ENCODE measurements around the gene ASB3.
"Not testable (repeated sequence)": the region's sequence is repeated elsewhere in the genome, so short reads cannot be mapped to it uniquely, and the experiment has no call there.

ASB3 gene

DNA sequence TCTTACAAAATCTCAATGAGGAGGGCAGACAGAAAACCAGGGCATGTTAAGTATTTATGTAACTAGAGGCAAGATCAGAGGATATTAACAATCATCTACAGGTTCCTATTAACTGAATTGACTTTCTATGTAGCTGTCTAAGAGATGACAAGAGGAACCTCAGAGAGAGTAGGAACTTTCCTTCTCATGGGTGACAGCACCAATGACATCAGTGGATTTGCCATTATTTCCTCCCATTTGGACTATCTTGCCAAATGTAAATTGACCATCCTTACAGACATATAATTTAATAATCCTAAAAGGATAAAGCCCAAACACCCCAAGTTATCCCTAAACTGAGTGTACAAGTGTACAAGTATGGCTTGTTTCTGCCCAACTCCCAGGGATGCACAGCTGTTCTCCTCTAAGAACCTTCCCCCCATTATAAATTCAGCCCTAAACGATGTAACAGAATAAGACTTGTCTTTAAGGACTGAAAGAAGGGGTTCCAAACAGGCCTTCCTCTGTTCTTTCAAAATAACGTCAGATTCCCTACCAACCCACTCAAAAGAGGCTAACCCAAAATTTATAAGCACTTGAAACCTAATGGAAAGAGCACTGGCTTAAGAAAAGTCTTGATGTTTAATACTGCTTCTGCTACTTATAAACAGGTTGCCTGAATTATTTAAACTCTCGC lies 92.5 kb downstream of the ASB3 start:
- TF ChIP-seq, protein P1, sequence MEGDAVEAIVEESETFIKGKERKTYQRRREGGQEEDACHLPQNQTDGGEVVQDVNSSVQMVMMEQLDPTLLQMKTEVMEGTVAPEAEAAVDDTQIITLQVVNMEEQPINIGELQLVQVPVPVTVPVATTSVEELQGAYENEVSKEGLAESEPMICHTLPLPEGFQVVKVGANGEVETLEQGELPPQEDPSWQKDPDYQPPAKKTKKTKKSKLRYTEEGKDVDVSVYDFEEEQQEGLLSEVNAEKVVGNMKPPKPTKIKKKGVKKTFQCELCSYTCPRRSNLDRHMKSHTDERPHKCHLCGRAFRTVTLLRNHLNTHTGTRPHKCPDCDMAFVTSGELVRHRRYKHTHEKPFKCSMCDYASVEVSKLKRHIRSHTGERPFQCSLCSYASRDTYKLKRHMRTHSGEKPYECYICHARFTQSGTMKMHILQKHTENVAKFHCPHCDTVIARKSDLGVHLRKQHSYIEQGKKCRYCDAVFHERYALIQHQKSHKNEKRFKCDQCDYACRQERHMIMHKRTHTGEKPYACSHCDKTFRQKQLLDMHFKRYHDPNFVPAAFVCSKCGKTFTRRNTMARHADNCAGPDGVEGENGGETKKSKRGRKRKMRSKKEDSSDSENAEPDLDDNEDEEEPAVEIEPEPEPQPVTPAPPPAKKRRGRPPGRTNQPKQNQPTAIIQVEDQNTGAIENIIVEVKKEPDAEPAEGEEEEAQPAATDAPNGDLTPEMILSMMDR (IDR thresholded peaks at IDR 0.05; ENCODE audit: insufficient read depth, low read depth, low read length, missing control alignments), result no peak
- H3K4me3 ChIP-seq (ENCODE audit: low read depth, low read length), result no peak overlapping the region
- no peak for DNase-seq (ENCODE audit: low read depth)

DNA sequence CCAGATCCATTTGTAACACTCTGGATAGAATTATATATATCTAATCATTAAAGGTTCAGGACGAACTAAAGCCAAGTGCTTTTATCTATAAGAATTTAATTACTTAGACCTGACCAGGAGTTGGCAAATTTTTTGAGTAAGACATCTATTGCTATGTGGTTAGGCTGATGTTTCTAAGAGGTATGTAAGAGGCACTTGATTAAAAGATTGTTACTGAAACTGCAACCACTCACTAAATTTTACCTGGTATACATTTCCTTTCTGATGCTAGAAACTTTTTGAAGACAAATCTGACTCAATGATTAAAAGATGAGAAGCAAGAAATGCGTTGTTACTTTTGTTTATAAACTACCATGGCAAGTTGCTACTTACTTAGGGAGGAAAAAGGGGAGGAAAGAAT lies 95.9 kb downstream of the ASB3 start:
- TF ChIP-seq, protein P1 (IDR thresholded peaks at IDR 0.05; ENCODE audit: insufficient read depth, low read depth, low read length, missing control alignments), result no peak
- DNase-seq (ENCODE audit: low read depth), result no peak
- H3K4me3 ChIP-seq (ENCODE audit: low read depth, low read length), result no peak overlapping the region

DNA sequence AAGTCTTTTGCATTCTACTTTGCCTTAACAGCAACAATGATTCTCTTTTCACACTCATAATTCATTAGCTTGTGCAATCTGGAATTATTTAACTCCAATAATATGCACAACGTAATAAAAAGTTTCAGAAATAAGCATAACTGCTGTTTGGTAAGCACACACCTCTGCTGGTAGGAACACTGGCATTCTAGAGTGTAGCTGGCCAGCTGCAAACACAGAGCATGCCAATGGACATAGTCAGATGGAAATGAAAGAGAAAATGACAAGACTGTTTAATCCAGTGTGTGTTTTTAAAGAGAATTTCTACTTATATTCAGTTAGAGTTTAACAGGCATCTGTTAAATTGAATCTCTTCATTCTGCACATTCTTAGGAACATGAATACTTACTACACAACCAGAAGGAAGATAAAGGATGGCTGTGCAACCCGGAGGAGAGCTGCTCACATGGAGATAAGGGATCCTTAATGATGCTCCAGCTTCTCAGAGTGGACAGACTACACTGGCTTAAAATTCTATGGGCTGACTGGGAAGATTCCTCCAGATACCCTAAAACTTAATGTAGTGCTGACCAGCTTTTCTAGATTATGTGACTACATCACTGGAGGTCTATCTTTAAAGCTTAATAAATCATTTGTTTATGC lies 113.8 kb downstream of the ASB3 start:
- H3K4me3 ChIP-seq (ENCODE audit: low read depth, low read length), result no peak overlapping the region
- DNase-seq (ENCODE audit: low read depth), result no peak
- TF ChIP-seq, protein P1 (IDR thresholded peaks at IDR 0.05; ENCODE audit: insufficient read depth, low read depth, low read length, missing control alignments), result no peak

DNA sequence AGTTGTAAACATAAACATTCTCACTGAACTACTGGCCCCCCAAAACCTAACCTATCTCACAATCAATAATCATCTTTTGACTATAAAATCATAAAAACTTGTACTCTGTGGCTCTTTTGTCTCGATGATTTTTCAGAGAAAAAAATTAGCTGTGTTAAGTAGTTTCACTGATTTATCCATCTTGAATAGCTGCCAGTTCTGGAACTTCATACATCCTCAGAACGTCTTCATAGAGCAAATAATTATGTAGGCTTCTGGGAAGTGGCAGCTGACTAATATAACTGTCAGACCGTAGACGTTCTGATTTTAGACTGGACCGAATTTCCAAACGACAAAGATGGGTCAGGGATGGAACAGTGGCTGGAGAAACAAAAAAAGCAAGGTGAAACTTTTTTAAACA lies 116.4 kb downstream of the ASB3 start:
- no peak for DNase-seq (ENCODE audit: low read depth)
- TF ChIP-seq, protein P1 (IDR thresholded peaks at IDR 0.05; ENCODE audit: insufficient read depth, low read depth, low read length, missing control alignments), result no peak

DNA sequence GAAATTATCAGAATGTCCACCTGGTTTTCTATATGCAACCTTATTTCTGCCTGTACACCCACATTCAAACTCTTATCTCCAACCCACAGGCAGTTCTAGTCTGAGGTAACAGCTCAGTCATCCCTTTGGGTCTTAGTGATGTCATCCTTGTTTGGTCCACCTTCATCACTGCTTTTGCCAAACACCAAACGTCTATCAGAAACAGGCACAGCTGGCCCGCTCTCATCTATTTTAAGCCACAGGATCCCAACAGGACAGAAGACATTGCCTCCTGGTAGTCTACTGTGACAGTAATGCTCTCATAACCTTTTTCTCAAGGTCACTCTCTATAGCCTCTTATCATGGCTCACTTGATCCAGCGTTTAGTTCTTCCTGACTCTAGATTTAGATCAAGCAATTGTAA lies 118.1 kb downstream of the ASB3 start:
- DNase-seq (ENCODE audit: low read depth), result no peak
- H3K4me3 ChIP-seq (ENCODE audit: low read depth, low read length), result no peak overlapping the region
- TF ChIP-seq, protein P1 (IDR thresholded peaks at IDR 0.05; ENCODE audit: insufficient read depth, low read depth, low read length, missing control alignments), result no peak

More for the DNA sequence above, 116.4 kb downstream of the ASB3 start:
- no peak overlapping the region for H3K4me3 ChIP-seq (ENCODE audit: low read depth, low read length)

DNA sequence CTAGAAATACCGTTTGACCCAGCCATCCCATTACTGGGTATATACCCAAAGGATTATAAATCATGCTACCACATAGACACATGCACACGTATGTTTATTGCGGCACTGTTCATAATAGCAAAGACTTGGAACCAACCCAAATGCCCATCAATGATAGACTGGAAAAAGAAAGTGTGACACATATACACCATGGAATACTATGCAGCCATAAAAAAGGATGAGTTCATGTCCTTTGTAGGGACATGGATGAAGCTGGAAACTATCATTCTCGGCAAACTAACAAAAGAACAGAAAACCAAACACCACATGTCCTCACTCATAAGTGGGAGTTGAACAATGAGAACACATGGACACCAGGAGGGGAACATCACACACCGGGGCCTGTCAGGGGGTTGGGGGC lies 119.6 kb downstream of the ASB3 start:
- not testable (repeated sequence) for DNase-seq (ENCODE audit: low read depth); H3K4me3 ChIP-seq (ENCODE audit: low read depth, low read length)

DNA sequence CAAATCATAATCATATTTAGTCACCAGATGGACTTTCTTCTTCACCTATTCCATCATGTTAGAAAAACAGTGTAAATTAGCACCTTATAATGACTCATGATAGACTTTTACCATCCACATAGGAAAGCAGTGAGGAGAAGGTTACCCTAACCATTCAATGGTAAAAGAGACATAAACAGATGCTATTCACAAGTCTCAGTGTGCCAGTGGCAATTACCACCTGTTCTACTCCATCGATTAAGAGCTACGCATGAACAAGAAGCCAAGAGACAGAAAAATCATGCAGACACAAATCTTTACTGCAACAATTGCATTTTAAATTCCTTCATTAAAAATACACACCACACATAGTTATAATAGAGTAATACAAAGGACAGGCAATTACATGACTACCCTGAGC lies 125.9 kb downstream of the ASB3 start:
- H3K4me3 ChIP-seq (ENCODE audit: low read depth, low read length), result no peak overlapping the region
- no peak for DNase-seq (ENCODE audit: low read depth)
- TF ChIP-seq, protein P1 (IDR thresholded peaks at IDR 0.05; ENCODE audit: insufficient read depth, low read depth, low read length, missing control alignments), result no peak

DNA sequence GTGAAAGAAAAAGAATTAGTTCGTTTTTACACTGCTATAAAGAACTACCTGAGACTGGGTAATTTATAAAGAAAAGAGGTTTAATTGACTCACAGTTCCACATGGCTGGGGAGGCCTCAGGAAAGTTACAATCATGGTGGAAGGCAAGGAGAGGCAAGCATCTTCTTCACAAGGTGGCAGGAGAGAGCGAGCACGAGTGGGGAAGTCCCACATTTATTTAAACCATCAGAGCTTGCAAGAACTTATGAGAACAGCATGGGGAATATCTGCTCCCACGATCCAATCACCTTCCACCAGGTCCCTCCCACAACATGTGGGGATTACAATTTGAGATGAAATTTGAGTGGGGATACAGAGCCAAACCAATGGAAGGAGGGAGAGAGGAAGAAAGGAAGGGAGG lies 128.3 kb downstream of the ASB3 start:
- not testable (repeated sequence) for DNase-seq (ENCODE audit: low read depth); H3K4me3 ChIP-seq (ENCODE audit: low read depth, low read length)
